ENCODE measurements around the gene PCNX2.

GRCh38 chr1:233300326-233300725 lies 4.8 kb upstream of the PCNX2 start:
- TF ChIP-seq, protein P1, sequence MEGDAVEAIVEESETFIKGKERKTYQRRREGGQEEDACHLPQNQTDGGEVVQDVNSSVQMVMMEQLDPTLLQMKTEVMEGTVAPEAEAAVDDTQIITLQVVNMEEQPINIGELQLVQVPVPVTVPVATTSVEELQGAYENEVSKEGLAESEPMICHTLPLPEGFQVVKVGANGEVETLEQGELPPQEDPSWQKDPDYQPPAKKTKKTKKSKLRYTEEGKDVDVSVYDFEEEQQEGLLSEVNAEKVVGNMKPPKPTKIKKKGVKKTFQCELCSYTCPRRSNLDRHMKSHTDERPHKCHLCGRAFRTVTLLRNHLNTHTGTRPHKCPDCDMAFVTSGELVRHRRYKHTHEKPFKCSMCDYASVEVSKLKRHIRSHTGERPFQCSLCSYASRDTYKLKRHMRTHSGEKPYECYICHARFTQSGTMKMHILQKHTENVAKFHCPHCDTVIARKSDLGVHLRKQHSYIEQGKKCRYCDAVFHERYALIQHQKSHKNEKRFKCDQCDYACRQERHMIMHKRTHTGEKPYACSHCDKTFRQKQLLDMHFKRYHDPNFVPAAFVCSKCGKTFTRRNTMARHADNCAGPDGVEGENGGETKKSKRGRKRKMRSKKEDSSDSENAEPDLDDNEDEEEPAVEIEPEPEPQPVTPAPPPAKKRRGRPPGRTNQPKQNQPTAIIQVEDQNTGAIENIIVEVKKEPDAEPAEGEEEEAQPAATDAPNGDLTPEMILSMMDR (IDR thresholded peaks at IDR 0.05) = no peak
- TF ChIP-seq POLR2A (IDR thresholded peaks at IDR 0.05) = no peak

Data from heart left ventricle (tissue), 13 donors.